ENCODE measurements around the gene SLC16A3. TPM values are rescaled to one million over a fixed set of nuclear protein-coding genes. Genes with fewer than 3 reads are reported as not detected.
A peak's percentile ranks its signal among the peaks of the same experiment; 100 is the strongest.

SLC16A3 gene
- total and polyA plus RNA-seq, 2 of the 4 experiments (the other 2 are of a cell fraction): 49.1 to 181 TPM

GRCh38 chr17:82230609-82231311, 1.9 kb downstream of the SLC16A3 start:
- CTCF ChIA-PET: no interaction called here
- dilution Hi-C loops (cut with HindIII; ENCODE audit: low sequenced_read_pairs, unreplicated experiment): no loop called here
- H3K23ac ChIP-seq (ENCODE audit: low read depth, low read length): peak overlapping the region; percentile 97
- no peak; the same call in 1 of the 2 replicates for TF ChIP-seq USF2 (IDR thresholded peaks at IDR 0.05; ENCODE audit: low read depth, low read length)
- TF ChIP-seq CEBPB (IDR thresholded peaks at IDR 0.05; ENCODE audit: low read depth, low read length): no peak
- TF ChIP-seq BHLHE40 (IDR thresholded peaks at IDR 0.05; ENCODE audit: low read depth, low read length): 0 out of 2 replicates have a peak, but pooled peaks have one; percentile 16
- TF ChIP-seq FOS (IDR thresholded peaks at IDR 0.05; ENCODE audit: low read depth, low read length): no peak
- TF ChIP-seq POLR2A (IDR thresholded peaks at IDR 0.05; ENCODE audit: low read depth, low read length): no peak; the same call in 1 of the 2 replicates
- TF ChIP-seq SMC3 (IDR thresholded peaks at IDR 0.05; ENCODE audit: low read depth, low read length): no peak; the same call in 1 of the 2 replicates
- TF ChIP-seq CTCF (conservative IDR thresholded peaks at IDR 0.05; ENCODE audit: low read depth, low read length): peak; percentile 45
- peak; percentile 91; the same call in 1 of the 2 replicates for TF ChIP-seq MAZ (IDR thresholded peaks at IDR 0.05; ENCODE audit: borderline replicate concordance, low read depth, low read length)
- TF ChIP-seq MAFK (IDR thresholded peaks at IDR 0.05; ENCODE audit: low read depth, low read length): peak; percentile 54
- no peak for TF ChIP-seq RCOR1 (IDR thresholded peaks at IDR 0.05; ENCODE audit: insufficient replicate concordance, low read length)
- no peak for TF ChIP-seq ELK1 (IDR thresholded peaks at IDR 0.05; ENCODE audit: borderline replicate concordance, low read depth, low read length)
- peak; percentile 5; the same call in 1 of the 2 replicates for TF ChIP-seq MXI1 (IDR thresholded peaks at IDR 0.05; ENCODE audit: borderline replicate concordance, low read depth, low read length)
- TF ChIP-seq RFX5 (IDR thresholded peaks at IDR 0.05; ENCODE audit: low read depth, low read length): no peak
- peak; percentile 27; the same call in 1 of the 2 replicates for TF ChIP-seq RAD21 (IDR thresholded peaks at IDR 0.05; ENCODE audit: low read length)

More at GRCh38 chr17:82230609-82231311, 1.9 kb downstream of the SLC16A3 start:
- no peaks in the 10 kb centered on the region for H3K9me3 ChIP-seq (ENCODE audit: control insufficient read depth, insufficient read depth, low read length)
- no peak overlapping the region; the same call in 1 of the 2 replicates for H3K18ac ChIP-seq (ENCODE audit: low read depth, low read length)
- H3K79me1 ChIP-seq (ENCODE audit: low read depth in 1 of 2, low read length in 2 of 2): peaks cover 0 to 65% of the 10 kb centered on the region in 2 experiments; a peak in 3 of 4 replicates
- peak overlapping the region; percentile 59 for H2AFZ ChIP-seq (replicated peaks; ENCODE audit: low read length, poor library complexity)
- peak overlapping the region; percentile 94 for H3K14ac ChIP-seq (replicated peaks; ENCODE audit: low read depth, low read length)
- peaks cover 69% of the 10 kb centered on the region for H4K20me1 ChIP-seq (ENCODE audit: insufficient read depth, low read length)
- ATAC-seq (ENCODE audit: low read depth): peak; percentile 66
- peaks cover 18% of the 10 kb centered on the region for H3K36me3 ChIP-seq (ENCODE audit: control insufficient read depth, insufficient read depth, low read length)
- H3K4me3 ChIP-seq (ENCODE audit: insufficient read depth, low read depth, low read length): peak overlapping the region; percentile 98
- peak overlapping the region; percentile 42 to 76; a peak in 2 of 4 replicates for H4K8ac ChIP-seq (ENCODE audit: low read depth in 2 of 2, low read length in 2 of 2)
- in situ Hi-C loops (cut with MboI; ENCODE audit: low sequenced_read_pairs) (no loop called here), intact Hi-C loops (cut with micrococcal nuclease) (loop anchor here (2.0 kb wide), 1 partner anchor 14 kb away; no protein-coding TSS in a partner anchor)
- BruUV-seq (replicated peaks): no TSS peak
- peak overlapping the region; percentile 71; the same call in 1 of the 2 replicates for H2AK5ac ChIP-seq (ENCODE audit: low read depth, low read length)
- H3K4me1 ChIP-seq (ENCODE audit: control insufficient read depth, insufficient read depth, low read length): peaks cover 34% of the 10 kb centered on the region
- H3K27me3 ChIP-seq (ENCODE audit: control insufficient read depth, insufficient read depth, low read length): no peaks in the 10 kb centered on the region
- WGBS, 2 experiments (ENCODE audit: extremely low coverage in 2 of 2, insufficient read length in 1 of 2): 18% methylated on average over 24 of the region's 76 CpGs; no CpG with 5 or more reads in 1 of the 2 experiments
- H4K91ac ChIP-seq (ENCODE audit: insufficient read depth, low read depth, low read length): peak overlapping the region; percentile 66; the same call in 1 of the 2 replicates
- peak overlapping the region; percentile 53; the same call in 1 of the 2 replicates for H3K56ac ChIP-seq (ENCODE audit: extremely low read depth, insufficient read depth, low read length)
- peak overlapping the region; percentile 99 for H2AK9ac ChIP-seq (replicated peaks; ENCODE audit: low read depth, low read length, poor library complexity)
- H2BK20ac ChIP-seq (ENCODE audit: low read depth, low read length): no peak overlapping the region
- no peak overlapping the region; the same call in 1 of the 2 replicates for H4K5ac ChIP-seq (ENCODE audit: low read depth, low read length)
- H3K27ac ChIP-seq (ENCODE audit: insufficient read depth, low read length): peak overlapping the region; percentile 91
- peak overlapping the region; percentile 95 for H3K4me2 ChIP-seq (ENCODE audit: low read depth, low read length)
- H3K9ac ChIP-seq (ENCODE audit: low read depth, low read length): peak overlapping the region; percentile 98
- POLR2A ChIA-PET (ENCODE audit: unreplicated experiment): no interaction called here
- peak; percentile 81 for DNase-seq
- peak overlapping the region; percentile 85 for H3K4ac ChIP-seq (ENCODE audit: low read depth, low read length)
- H2BK15ac ChIP-seq (ENCODE audit: low read depth, low read length): no peak overlapping the region
- H2BK120ac ChIP-seq (ENCODE audit: low read depth, low read length): no peak overlapping the region
- no peaks in the 10 kb centered on the region for H3K9me1 ChIP-seq (ENCODE audit: insufficient read depth, low read length)
- peak overlapping the region; percentile 89 for H2BK5ac ChIP-seq (ENCODE audit: low read depth, low read length, poor library complexity, severe bottlenecking)
